GM13976 (cell line): ENCODE results near the gene CRIM1.
A peak's percentile ranks its signal among the peaks of the same experiment; 100 is the strongest.

Experiments used
- DNase-seq: peaks from one replicate; pipeline ENCODE4 v3.0.0; 2012; ENCODE audit warnings: low spot score
- CTCF ChIP-seq: IDR thresholded peaks from 2 replicates; pipeline ENCODE4 v1.5.1; 2012; ENCODE audit warnings: borderline replicate concordance, mild to moderate bottlenecking; ENCODE audit not compliant: insufficient read depth; ENCODE audit errors: extremely low read depth, missing control alignments, control extremely low read depth
- in situ Hi-C: fragments of 300-500 bp; cut with MboI; formaldehyde crosslinking; loops from one replicate; pipeline ENCODE4 v1.12.0; 2022; ENCODE audit warnings: low sequenced_read_pairs, mixed read lengths, inconsistent platforms; ENCODE audit not compliant: unreplicated experiment

Gene CRIM1

DNA sequence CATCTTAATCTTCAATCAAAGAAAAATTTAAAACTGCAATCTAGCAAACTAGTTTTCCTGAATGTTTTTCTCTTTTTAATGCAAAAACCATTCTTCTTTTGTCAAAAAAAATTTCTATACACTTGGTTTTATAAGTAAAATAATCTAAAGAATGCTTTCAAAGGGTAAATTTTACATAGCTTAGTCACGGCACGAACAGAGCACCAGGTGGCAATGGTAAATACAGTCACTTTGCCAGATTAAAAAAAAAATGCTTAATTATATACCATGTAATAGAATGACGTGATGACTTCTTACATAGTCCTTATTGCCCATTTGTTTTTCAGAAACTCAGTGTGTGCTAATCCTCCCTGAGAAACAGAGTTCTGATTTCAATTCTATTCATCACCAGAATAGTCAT lies 232.0 kb downstream of the CRIM1 start:
- in situ Hi-C loops: no loop called here
- TF ChIP-seq CTCF: no peak
- DNase-seq: no peak

DNA sequence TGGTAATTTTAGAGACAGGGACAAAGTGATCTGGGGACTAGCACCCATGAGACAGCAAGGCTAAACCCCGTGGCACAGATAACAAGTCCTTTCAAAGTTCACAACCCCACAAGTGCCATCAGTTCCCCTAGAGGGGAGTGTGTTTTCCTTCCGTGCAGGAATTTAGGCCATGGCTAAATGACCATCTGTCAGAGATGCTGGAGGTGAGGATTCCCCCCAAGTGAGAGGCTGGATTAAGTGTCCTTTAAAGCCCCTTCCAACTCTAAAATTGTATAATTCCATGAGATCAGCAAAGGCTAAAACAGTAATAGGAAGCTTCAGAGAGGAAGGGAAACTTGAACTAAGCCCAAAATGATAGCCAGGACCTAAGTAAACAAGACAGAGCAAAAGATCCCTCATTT lies 233.7 kb downstream of the CRIM1 start:
- no peak for DNase-seq
- no peak for TF ChIP-seq CTCF

DNA sequence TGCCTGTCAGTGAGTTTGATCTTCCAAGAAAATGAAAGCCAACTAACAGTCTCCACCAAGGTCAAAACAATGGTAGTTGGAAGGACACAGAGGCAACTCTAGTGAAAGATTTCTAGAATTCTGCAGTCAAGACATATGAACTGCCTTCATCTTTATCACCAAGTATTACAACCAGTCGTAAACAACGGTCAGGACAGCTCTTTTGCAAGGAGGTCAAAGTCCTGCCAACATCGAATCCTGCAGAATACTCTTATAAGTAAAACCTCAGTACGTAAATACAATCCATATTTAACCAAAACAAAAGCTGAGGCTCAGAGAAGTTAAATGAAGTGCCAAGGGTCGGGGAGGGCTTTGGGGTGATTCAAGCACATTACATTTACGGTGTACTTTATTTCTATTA lies 239.3 kb downstream of the CRIM1 start:
- in situ Hi-C loops: no loop called here
- DNase-seq: no peak
- no peak for TF ChIP-seq CTCF

More for the DNA sequence above, 233.7 kb downstream of the CRIM1 start:
- in situ Hi-C loops: no loop called here

GRCh38 chr2:36596397-36596796 lies 240.8 kb downstream of the CRIM1 start:
- TF ChIP-seq CTCF: no peak
- in situ Hi-C loops: no loop called here
- no peak for DNase-seq

DNA sequence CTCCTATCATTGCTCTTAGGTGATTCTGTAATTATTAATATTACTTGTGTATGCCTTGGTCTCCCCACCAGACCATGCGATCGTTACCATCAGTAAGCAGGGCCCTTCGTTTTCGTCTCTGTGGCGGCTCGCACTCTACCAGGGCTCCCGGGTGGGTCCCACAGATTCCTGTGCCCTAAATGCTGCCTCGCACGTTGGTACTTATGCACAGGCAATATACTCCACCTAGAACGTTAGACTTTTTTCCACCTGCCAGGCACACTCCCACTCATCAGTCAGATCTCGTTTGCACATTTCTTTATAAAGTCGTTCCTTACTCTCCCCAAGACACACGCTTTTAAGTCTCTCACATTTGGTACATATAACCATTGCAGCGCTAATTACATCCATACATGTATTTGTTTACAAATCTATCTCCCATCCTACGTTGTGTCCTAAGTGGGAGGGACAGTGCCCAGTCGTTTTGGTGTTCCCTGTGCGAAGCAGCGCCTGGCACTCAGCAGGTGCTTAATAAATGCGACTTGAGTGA lies 241.5 kb downstream of the CRIM1 start:
- in situ Hi-C loops: no loop called here
- DNase-seq: no peak

GRCh38 chr2:36597532-36598377 lies 242.2 kb downstream of the CRIM1 start, which contains the start of gene FEZ2:
TSS of gene FEZ2 (minus strand) at chr2:36598168. CDS start at chr2:36598142, 26 bp downstream.
- TF ChIP-seq CTCF: no peak
- in situ Hi-C loops: no loop called here
- peak; percentile 92 for DNase-seq

More for the DNA sequence above, 241.5 kb downstream of the CRIM1 start:
- no peak for TF ChIP-seq CTCF
